Measurements from ENCODE around the gene FAM20C.
A peak's percentile ranks its signal among the peaks of the same experiment; 100 is the strongest.
"Not testable (repeated sequence)": the region's sequence is repeated elsewhere in the genome, so short reads cannot be mapped to it uniquely, and the experiment has no call there.

FAM20C gene

DNA sequence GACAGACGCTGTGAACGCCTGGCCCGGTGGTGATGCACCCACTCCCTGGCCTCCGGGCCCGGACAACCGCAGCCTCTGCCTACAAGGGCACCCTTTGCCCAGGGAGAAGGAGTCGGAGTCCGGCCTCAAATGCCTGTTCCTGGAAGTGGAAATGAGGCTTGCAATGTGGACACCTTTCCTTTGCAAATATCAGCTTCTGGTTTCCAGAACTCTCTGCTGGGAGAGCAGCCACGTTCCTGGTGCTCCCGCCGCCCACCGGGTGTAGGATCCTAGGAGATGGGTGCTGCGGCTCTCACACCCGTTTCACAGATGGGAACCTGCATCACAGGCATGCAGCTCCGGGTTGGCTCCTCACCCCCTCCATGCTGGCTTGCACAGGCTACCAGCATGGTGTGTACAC is 100.5 kb downstream of the FAM20C start:
- no peaks in the 10 kb centered on the region for H3K36me3 Mint-ChIP-seq (ENCODE audit: low read depth)
- H3K27ac Mint-ChIP-seq = no peak overlapping the region
- peaks cover 20% of the 10 kb centered on the region for H3K9me3 Mint-ChIP-seq
- no peak overlapping the region for H3K4me3 Mint-ChIP-seq
- DNase-seq = no peak
- TF ChIP-seq, protein P1, sequence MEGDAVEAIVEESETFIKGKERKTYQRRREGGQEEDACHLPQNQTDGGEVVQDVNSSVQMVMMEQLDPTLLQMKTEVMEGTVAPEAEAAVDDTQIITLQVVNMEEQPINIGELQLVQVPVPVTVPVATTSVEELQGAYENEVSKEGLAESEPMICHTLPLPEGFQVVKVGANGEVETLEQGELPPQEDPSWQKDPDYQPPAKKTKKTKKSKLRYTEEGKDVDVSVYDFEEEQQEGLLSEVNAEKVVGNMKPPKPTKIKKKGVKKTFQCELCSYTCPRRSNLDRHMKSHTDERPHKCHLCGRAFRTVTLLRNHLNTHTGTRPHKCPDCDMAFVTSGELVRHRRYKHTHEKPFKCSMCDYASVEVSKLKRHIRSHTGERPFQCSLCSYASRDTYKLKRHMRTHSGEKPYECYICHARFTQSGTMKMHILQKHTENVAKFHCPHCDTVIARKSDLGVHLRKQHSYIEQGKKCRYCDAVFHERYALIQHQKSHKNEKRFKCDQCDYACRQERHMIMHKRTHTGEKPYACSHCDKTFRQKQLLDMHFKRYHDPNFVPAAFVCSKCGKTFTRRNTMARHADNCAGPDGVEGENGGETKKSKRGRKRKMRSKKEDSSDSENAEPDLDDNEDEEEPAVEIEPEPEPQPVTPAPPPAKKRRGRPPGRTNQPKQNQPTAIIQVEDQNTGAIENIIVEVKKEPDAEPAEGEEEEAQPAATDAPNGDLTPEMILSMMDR (IDR thresholded peaks at IDR 0.05) = no peak
- H3K4me1 Mint-ChIP-seq = peaks cover 22% of the 10 kb centered on the region
- H3K27me3 Mint-ChIP-seq (ENCODE audit: low read depth, poor library complexity) = peaks cover 66% of the 10 kb centered on the region

DNA sequence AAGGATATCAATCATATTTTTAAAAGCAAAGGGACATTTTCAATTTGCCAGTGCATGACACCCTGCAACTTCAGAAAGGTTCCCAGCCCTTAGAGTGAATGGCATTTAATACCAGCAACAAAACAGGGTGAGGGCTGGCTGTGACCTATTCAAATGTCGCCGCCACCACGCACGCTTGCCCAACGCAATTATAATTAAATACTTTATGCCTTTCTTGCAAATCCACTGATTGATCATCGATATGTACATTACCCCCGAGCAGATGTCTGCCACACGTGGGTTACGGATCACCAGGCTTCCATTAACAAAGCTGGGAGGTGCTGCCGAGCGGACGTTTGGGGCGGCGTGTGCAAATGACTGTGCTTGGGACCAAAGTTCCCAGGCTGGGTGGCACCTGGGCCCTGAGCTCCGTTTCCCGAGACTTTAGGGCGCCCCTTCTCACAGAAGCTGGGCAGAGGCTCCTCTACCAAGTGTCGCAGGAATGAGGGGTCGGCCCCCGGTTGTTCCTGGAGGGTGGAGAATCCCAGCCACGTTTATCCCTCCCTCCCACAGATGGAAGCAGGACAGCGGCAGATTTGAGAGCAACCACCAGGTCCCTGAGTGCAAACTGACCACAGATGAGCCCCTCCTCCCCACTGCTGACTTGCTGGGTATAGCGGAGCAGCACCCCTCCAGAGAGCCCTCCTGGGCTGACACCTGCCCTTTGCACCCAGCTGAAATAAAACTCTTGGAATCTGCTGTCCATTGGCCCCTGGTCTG is 101.5 kb downstream of the FAM20C start:
- DNase-seq = no peak
- peak overlapping the region; percentile 42 for H3K27ac Mint-ChIP-seq
- TF ChIP-seq, protein P1 (IDR thresholded peaks at IDR 0.05) = no peak

DNA sequence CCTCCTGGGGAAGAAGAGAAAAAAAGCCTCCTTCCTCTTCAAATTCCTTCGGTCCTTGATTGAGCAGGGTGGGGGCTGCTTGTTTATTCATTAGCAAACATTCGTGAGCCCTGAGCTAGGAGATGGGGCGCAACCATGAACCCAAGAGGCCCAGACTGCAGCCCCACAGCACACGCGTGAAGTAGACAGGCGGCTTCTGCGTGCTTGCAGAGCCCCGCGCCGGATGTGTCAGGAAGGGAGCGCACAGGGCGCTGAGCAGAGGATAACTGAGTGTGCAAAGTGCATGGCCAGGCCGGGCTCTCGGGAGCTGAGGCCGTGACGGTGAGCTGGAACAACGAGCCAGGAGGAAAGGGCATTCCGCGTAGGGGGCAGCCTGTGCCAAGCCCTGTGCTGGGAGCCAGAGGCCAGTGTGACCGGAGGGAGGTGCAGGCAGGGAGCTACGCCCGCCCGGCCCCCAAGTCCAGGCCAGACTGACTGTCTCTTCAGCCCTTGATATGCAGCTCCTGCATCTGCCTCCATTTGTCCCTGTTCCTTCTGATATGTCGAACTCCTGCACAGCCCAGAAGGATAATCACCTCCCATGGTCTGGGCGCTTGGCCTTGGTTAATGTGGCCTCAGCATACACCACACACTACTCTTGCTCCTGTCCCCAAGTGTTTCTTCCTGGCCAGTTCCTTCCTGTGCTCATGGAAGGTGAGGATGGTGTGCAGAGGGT is 102.2 kb downstream of the FAM20C start:
- H3K27ac Mint-ChIP-seq = peak overlapping the region; percentile 42
- H3K27me3 Mint-ChIP-seq (ENCODE audit: low read depth, poor library complexity) = peaks cover 61% of the 10 kb centered on the region
- DNase-seq = no peak
- peaks cover 7% of the 10 kb centered on the region for H3K9me3 Mint-ChIP-seq
- H3K4me1 Mint-ChIP-seq = peaks cover 35% of the 10 kb centered on the region
- H3K4me3 Mint-ChIP-seq = peak overlapping the region; percentile 15
- H3K36me3 Mint-ChIP-seq (ENCODE audit: low read depth) = no peaks in the 10 kb centered on the region
- TF ChIP-seq, protein P1 (IDR thresholded peaks at IDR 0.05) = no peak

More for the DNA sequence above, 101.5 kb downstream of the FAM20C start:
- peaks cover 28% of the 10 kb centered on the region for H3K4me1 Mint-ChIP-seq
- peaks cover 10% of the 10 kb centered on the region for H3K9me3 Mint-ChIP-seq
- no peaks in the 10 kb centered on the region for H3K36me3 Mint-ChIP-seq (ENCODE audit: low read depth)
- peaks cover 60% of the 10 kb centered on the region for H3K27me3 Mint-ChIP-seq (ENCODE audit: low read depth, poor library complexity)
- H3K4me3 Mint-ChIP-seq = no peak overlapping the region

DNA sequence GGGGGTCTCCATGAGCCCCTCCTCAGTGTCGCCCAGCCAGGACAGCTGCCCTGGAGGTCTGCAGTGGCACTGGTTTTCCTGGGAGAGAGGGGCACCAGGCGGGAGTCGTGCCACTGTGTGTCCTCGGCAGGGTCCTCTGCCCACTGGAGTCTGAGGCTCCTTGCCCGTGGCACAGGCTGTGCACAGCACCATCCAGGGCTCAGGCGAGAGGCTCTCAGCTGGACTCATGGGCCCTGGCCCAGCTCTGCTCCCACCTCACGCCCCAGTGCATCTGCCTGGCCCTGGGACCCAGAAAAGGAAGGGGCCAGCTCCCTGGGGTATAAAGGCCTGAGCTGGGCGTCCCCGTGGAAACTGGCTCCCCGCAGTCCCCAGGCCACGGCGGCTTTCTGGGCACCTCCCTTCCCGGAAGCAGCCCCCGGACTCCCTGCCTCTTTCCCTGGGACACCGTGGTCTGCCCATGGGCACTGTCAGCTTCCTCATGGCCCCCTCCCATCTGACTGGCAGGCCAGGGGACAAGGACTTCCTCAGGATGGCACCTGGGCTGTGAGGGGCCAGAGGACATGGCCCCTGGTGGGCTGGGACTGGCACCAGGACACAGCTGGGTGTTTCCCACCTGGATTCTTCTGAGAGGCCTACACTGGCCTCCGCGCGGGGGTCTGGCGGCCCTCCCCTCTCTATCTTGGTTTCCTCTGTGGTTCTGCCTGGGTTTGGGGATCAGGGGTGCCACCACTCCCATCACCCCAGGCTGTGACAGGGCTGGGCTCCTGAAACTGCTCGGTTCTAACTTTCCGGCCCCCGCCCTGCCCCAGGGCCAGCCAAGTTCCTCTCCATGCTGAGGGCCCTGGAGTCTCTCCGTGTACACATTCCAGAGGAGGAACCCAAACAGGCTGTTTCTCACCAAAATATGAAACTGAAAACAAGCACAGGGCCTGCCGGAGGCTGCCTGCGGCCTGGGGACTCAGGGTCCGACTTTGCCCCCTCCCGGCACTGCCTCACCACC is 103.1 kb downstream of the FAM20C start:
- H3K27me3 Mint-ChIP-seq (ENCODE audit: low read depth, poor library complexity) = peaks cover 58% of the 10 kb centered on the region
- TF ChIP-seq, protein P1 (IDR thresholded peaks at IDR 0.05) = no peak
- peaks cover 7% of the 10 kb centered on the region for H3K9me3 Mint-ChIP-seq
- no peak overlapping the region for H3K4me3 Mint-ChIP-seq
- no peak for DNase-seq
- peaks cover 42% of the 10 kb centered on the region for H3K4me1 Mint-ChIP-seq
- H3K27ac Mint-ChIP-seq = no peak overlapping the region
- no peaks in the 10 kb centered on the region for H3K36me3 Mint-ChIP-seq (ENCODE audit: low read depth)

DNA sequence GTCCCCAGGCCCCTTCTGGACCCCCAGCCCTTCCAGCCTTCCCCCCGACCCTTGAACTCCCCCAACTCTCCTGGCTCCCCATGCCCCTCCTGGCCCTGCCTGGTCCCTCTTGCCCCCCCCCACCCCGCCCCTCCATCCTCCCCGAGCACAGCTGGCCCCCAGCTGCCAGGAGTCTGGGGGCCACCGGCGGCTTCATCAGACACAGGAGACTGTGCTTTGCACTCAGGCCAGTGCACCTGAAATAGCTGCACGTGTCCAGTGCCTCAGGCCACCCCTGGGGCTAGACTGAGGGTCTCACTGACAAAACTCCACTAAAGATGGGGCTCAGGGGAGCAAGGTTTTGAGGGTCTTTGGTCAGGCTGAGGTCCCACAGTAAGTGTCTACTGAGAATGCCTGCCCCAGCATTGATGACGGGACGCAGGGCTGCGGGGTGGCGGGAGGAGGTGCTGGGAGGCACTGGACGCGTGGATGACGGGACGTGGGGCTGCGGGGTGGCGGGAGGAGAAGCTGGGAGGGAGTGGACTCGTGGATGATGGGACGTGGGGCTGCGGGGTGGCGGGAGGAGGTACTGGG is 104.1 kb downstream of the FAM20C start:
- Mint-ChIP-seq H3K9me3 (peaks cover 4% of the 10 kb centered on the region), H3K4me1 (peaks cover 50% of the 10 kb centered on the region), H3K27ac (no peak overlapping the region), H3K4me3 (no peak overlapping the region), H3K27me3 (ENCODE audit: low read depth, poor library complexity) (peaks cover 51% of the 10 kb centered on the region), H3K36me3 (ENCODE audit: low read depth) (no peaks in the 10 kb centered on the region)
- TF ChIP-seq, protein P1 (IDR thresholded peaks at IDR 0.05) = no peak
- no peak for DNase-seq

DNA sequence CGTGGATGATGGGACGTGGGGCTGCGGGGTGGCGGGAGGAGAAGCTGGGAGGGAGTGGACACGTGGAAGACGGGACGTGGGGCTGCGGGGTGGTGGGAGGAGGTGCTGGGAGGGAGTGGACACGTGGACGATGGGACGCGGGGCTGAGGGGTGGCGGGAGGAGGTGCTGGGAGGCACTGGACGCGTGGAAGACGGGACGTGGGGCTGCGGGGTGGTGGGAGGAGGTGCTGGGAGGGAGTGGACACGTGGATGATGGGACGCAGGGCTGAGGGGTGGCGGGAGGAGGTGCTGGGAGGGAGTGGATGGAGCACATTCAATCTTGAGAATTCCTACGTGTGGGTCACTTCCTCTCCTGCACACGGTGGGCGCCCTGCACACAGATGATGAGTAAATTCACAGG is 104.8 kb downstream of the FAM20C start:
- peaks cover 45% of the 10 kb centered on the region for H3K4me1 Mint-ChIP-seq
- DNase-seq; H3K27ac Mint-ChIP-seq; H3K36me3 Mint-ChIP-seq (ENCODE audit: low read depth); H3K4me3 Mint-ChIP-seq; H3K9me3 Mint-ChIP-seq: not testable (repeated sequence)
- H3K27me3 Mint-ChIP-seq (ENCODE audit: low read depth, poor library complexity) = peaks cover 44% of the 10 kb centered on the region

Measured in nephron progenitor cell (in vitro differentiated cells).